Spleen (tissue), 13 donors: ENCODE data around the gene RPL38. TPM values are rescaled to one million over a fixed set of nuclear protein-coding genes. Genes with fewer than 3 reads are reported as not detected.
A peak's percentile ranks its signal among the peaks of the same experiment; 100 is the strongest.

ENCODE experiments used
- DNase-seq: peaks from one replicate; pipeline ENCODE4 v3.0.0-alpha.2; 2020
- H3K27ac ChIP-seq, 8 donors: fragments of 200-600 bp; sonication (generic) in 7 of 8; 1 replicate in 4 of 8; 2 replicates in 4 of 8; pipeline versions ENCODE4 v1.5.0 to v1.8.0; 2016 to 2021; ENCODE audit warnings: inconsistent platforms in 4 of 8, mild to moderate bottlenecking in 4 of 8, moderate library complexity in 1 of 8
- H3K27me3 ChIP-seq, 7 donors: fragments of 200-600 bp; sonication (generic) in 6 of 7; replicated peaks in 1 of 7; 1 replicate in 4 of 7; 2 replicates in 3 of 7; pipeline versions ENCODE4 v1.5.0 to v1.8.0; 2016 to 2021; ENCODE audit warnings: inconsistent platforms in 3 of 7, mild to moderate bottlenecking in 1 of 7
- H3K36me3 ChIP-seq, 6 donors: fragments of 200-600 bp; sonication (generic) in 5 of 6; 1 replicate in 4 of 6; 2 replicates in 2 of 6; pipeline versions ENCODE4 v1.5.0 to v1.8.0; 2016 to 2021; ENCODE audit warnings: inconsistent platforms in 2 of 6
- H3K4me1 ChIP-seq, 6 donors: fragments of 200-600 bp; sonication (generic) in 5 of 6; 1 replicate in 3 of 6; 2 replicates in 3 of 6; pipeline versions ENCODE4 v1.5.0 to v1.8.0; 2016 to 2021; ENCODE audit warnings: inconsistent platforms in 3 of 6
- H3K4me3 ChIP-seq, 8 donors: fragments of 200-600 bp; sonication (generic) in 7 of 8; 1 replicate in 4 of 8; 2 replicates in 4 of 8; pipeline versions ENCODE4 v1.5.0 to v1.8.0; 2016 to 2021; ENCODE audit warnings: inconsistent platforms in 4 of 8, mild to moderate bottlenecking in 4 of 8, moderate library complexity in 2 of 8
- H3K9me3 ChIP-seq, 8 donors: fragments of 200-600 bp; sonication (generic) in 7 of 8; 1 replicate in 4 of 8; 2 replicates in 4 of 8; pipeline versions ENCODE4 v1.5.0 to v1.8.0; 2016 to 2021; ENCODE audit warnings: inconsistent platforms in 4 of 8
- CTCF ChIP-seq, 11 experiments: fragments of 200-600 bp in 7 of 11; fragments of 450-650 bp in 4 of 11; sonication (generic) in 4 of 11; IDR thresholded peaks in 8 of 11; conservative IDR thresholded peaks in 3 of 11; 1 replicate in 7 of 11; 2 replicates in 4 of 11; pipeline versions ENCODE4 v1.4.0 to v1.8.0; 2016 to 2021; ENCODE audit warnings: antibody characterized with exemption in 11 of 11, inconsistent platforms in 4 of 11, mild to moderate bottlenecking in 1 of 11
- POLR2A ChIP-seq, 3 donors: fragments of 450-650 bp; IDR thresholded peaks; one replicate each; pipeline ENCODE4 v1.5.1; 2017; ENCODE audit warnings: antibody characterized with exemption in 3 of 3, mild to moderate bottlenecking in 1 of 3
- POLR2AphosphoS5 ChIP-seq, 3 donors: sonication (generic); formaldehyde crosslinking; IDR thresholded peaks; one replicate each; pipeline ENCODE4 v1.5.1; 2017; ENCODE audit warnings: antibody characterized with exemption in 3 of 3
- WGBS, 5 donors: extraction: QIAGEN DNeasy Blood & Tissue Kit in 3 of 5; methylation state at CpG; one replicate each; pipeline versions ENCODE4 v1.1.5 to v1.1.7; 2013 to 2018; 5-methylcytosine and 5-hydroxymethylcytosine counted together
- intact Hi-C: fragments of 100-400 bp; cut with DNase I; formaldehyde crosslinking; loops from one replicate; pipeline ENCODE4 v1.15.0; 2023; ENCODE audit warnings: low total_unique reads
- long read RNA-seq, 2 donors: transcript quantifications; one replicate each; lab custom pipeline, GENCODE V29; 2026
- polyA plus RNA-seq, 3 donors: library from polyadenylated mRNA; stranded (reverse); fragments of 200-250 nt; gene quantifications; one replicate each; pipeline ENCODE4 v1.2.1, GENCODE V29; 2013
- total RNA-seq, 7 donors: library from RNA; depleted of rRNA in 3 of 7; stranded (reverse); fragments of >200 nt in 3 of 7; fragmentation: NEBNext Ultra II Directional in 4 of 7; extraction: Animal tissue kit (Norgen Biotek cat#: 25700) in 4 of 7; gene quantifications; one replicate each; pipeline versions ENCODE4 v1.1.0 to v1.2.1, GENCODE V29; 2016 to 2021
- donor health status: healthy with polysubstance abuse.
- donor health status: DM: no; HTN: no; CAD: no; lungs with moderate emphysema.
- donor health status: DM: no; HTN: no; CAD: no.
- donor health status: Bipolar disorder and iron deficiency.
- donor health status: healthy.
- donor health status: DM: no; HTN: no; CAD: no.
- donor health status: DM: yes; HTN: yes; CAD: no.

The RPL38 gene
- total RNA-seq (1,000 to 10,000 TPM in 1 of 7 donors, 100 to 1,000 TPM in 6; 311 to 1,013 (median 730) TPM), polyA plus RNA-seq (1,000 to 10,000 TPM; 2,252 to 3,463 (median 3,460) TPM)
- long read RNA-seq, donor 1, transcript RPL38-206 (4 exons, 532 nt) = minor isoform, 52 of 1,331 reads
- long read RNA-seq, donor 1, transcript RPL38-207 (4 exons, 429 nt) = minor isoform, 67 of 1,331 reads
- long read RNA-seq, donor 1, transcript RPL38-201 (5 exons, 1,170 nt) = major isoform, 882 of 1,331 reads
- long read RNA-seq, donor 1, transcript RPL38-202 (5 exons, 431 nt) = minor isoform, 139 of 1,331 reads
- long read RNA-seq, donor 1, partial matches to known transcripts = 164 of 1,331 reads
- long read RNA-seq, donor 1, other reads (novel, unspliced or antisense) = 18 of 1,331 reads
- long read RNA-seq, donor 2, transcript RPL38-206 (4 exons, 532 nt) = minor isoform, 54 of 1,257 reads
- long read RNA-seq, donor 2, transcript RPL38-207 (4 exons, 429 nt) = minor isoform, 61 of 1,257 reads
- long read RNA-seq, donor 2, transcript RPL38-201 (5 exons, 1,170 nt) = major isoform, 822 of 1,257 reads
- long read RNA-seq, donor 2, transcript RPL38-202 (5 exons, 431 nt) = minor isoform, 157 of 1,257 reads
- long read RNA-seq, donor 2, partial matches to known transcripts = 96 of 1,257 reads
- long read RNA-seq, donor 2, other reads (novel, unspliced or antisense) = 57 of 1,257 reads

GRCh38 chr17:74203439-74204240, at the start of gene RPL38:
Gene RPL38 (plus strand): TSS chr17:74203678. CDS start chr17:74203956, 278 bp downstream.
- no peaks in the 10 kb centered on the region for H3K9me3 ChIP-seq
- peaks cover 36 to 85% (median 73%) of the 10 kb centered on the region in 6 donors for H3K4me1 ChIP-seq
- WGBS, 5 donors = 0 to 1% (median 0%) methylated on average over 39 to 53 of the region's 53 CpGs
- H3K27me3 ChIP-seq = peaks cover 0 to 42% (median 4%) of the 10 kb centered on the region in 7 donors
- H3K36me3 ChIP-seq = peaks cover 0 to 45% (median 38%) of the 10 kb centered on the region in 6 donors
- H3K4me3 ChIP-seq = peak within 1 kb of the TSS; percentile 74 to 94 (median 86)
- H3K27ac ChIP-seq = peak within 1 kb of the TSS; percentile 81 to 90 (median 88)
- peak; percentile 97 for DNase-seq
- TF ChIP-seq POLR2A (IDR thresholded peaks at IDR 0.05) (peak in 2 of 3 donors; percentile 52 to 84), POLR2AphosphoS5 (IDR thresholded peaks at IDR 0.05) (peak; percentile 86 to 98 (median 86)), CTCF (IDR thresholded peaks at IDR 0.05 in 8 of 11, conservative IDR thresholded peaks at IDR 0.05 in 3 of 11) (peak; percentile 93 to 100 (median 97))
- intact Hi-C loops = no loop called here

- Histone ChIP-seq H3K27ac (no peak overlapping the region), H3K27me3 (peaks cover 0 to 32% (median 0%) of the 10 kb centered on the region in 7 donors), H3K9me3 (no peaks in the 10 kb centered on the region), H3K36me3 (no peaks in the 10 kb centered on the region), H3K4me3 (no peak overlapping the region), H3K4me1 (no peaks in the 10 kb centered on the region)
- intact Hi-C loops = no loop called here
- WGBS, 5 donors = 84 to 93% (median 88%) methylated on average over 11 of the region's 11 CpGs
- TF ChIP-seq CTCF (IDR thresholded peaks at IDR 0.05 in 8 of 11, conservative IDR thresholded peaks at IDR 0.05 in 3 of 11) (no peak), POLR2AphosphoS5 (IDR thresholded peaks at IDR 0.05) (no peak), POLR2A (IDR thresholded peaks at IDR 0.05) (no peak)
- DNase-seq = no peak
These were observed 49.6 kb upstream of the RPL38 start for GRCh38 chr17:74153821-74154430.

- no peaks in the 10 kb centered on the region for H3K36me3 ChIP-seq
- WGBS, 5 donors = 83 to 89% (median 87%) methylated on average over 6 of the region's 6 CpGs
These were observed 46.6 kb upstream of the RPL38 start for GRCh38 chr17:74156878-74157277.

More at GRCh38 chr17:74156878-74157277, 46.6 kb upstream of the RPL38 start:
- peaks cover 0 to 31% (median 0%) of the 10 kb centered on the region in 7 donors for H3K27me3 ChIP-seq
- no peaks in the 10 kb centered on the region for H3K4me1 ChIP-seq
- no peaks in the 10 kb centered on the region for H3K9me3 ChIP-seq
- no peak overlapping the region for H3K27ac ChIP-seq
- DNase-seq = no peak
- TF ChIP-seq CTCF (IDR thresholded peaks at IDR 0.05 in 8 of 11, conservative IDR thresholded peaks at IDR 0.05 in 3 of 11) (no peak), POLR2A (IDR thresholded peaks at IDR 0.05) (no peak), POLR2AphosphoS5 (IDR thresholded peaks at IDR 0.05) (no peak)
- intact Hi-C loops = no loop called here
- H3K4me3 ChIP-seq = no peak overlapping the region
